ENCODE data around the gene SYT3.
"Not testable (repeated sequence)": the region's sequence is repeated elsewhere in the genome, so short reads cannot be mapped to it uniquely, and the experiment has no call there.

SYT3 gene

DNA sequence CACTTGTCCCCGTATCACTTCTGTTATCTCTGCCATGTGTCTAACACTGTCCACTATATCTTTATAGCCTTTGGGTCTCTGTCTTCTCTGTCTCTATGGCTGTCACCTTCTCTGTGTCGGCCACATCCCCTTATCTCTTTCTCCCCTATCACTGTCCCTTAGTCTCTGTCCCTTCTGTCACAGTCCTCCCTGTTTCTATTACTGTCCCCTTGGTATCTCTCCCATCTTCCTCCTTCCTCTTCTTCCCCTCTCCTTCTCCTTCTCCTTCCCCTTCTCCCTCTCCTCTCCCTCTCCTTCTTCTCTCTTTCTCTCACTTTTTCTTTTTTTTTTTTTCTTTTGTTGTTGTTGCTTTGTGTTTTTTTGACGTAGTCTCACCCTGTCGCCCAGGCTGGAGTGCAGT, 36.7 kb downstream of the SYT3 start:
- no peak for DNase-seq (ENCODE audit: low read depth)

DNA sequence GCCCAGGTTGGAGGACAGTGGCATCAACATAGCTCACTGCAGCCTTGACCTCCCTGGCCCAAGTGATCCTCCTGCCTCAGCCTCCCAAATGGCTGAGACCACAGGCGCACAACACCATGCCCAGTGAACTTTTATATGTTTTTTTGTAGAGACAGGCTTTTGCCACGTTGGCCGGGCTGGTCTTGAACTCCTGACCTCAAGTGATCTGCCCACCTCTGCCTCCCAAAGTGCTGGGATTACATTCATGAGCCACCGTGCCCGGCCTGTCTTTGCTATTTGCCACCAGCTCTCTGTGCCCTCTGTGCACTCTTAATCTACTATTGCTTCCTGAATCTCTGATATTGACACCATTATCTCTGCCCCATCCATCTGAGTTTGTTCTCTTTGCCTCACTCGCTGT, 37.2 kb downstream of the SYT3 start:
- DNase-seq (ENCODE audit: low read depth) = no peak

DNA sequence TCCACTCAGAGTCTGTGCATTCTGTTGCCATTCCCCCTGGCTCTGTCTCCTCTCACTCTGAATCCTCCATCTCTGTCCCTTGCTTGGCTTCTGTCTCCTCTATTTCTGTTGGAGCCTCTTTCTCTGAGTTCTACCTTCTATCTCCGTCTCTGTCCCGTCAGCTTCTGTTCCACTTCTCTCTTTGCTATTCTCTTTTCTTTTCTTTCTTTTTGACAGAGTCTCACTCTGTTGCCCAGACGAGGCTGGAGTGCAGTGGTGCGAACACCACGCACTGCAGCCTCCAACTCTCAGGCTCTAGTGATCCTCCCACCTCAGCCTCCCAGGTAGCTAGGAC, 37.6 kb downstream of the SYT3 start:
- no peak for DNase-seq (ENCODE audit: low read depth)

DNA sequence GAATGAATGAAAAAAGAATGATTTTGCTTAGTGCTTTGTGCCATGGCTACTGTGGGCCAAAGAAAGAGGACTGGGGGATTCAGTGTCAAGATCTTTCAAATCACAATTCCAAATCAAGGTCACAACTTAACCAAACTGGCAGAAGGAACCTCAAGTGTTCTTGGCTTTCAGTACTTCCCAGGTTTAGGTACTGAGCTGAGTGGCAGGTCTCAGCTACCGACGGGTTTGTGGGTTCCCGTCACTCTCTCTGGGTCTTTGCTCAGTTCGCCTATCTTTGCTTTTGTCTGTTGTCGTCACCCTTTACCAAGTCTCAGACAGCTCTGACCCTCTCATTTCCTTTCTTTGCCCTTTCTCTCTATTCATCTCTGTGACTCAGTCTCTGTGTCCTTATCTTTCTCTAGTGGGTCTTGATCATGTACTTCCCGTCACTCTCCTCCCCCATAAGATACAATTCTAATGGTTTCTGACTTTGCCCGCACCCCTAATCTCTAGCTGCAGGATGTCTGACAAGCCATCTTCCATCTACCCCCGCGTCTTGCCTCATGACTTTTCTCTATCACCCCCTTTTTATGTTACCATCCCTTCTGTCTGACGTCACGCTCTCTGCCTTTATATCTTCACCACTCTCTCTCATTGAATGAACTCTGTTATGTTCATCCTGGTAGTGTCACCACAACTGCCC, 38.1 kb downstream of the SYT3 start:
- DNase-seq (ENCODE audit: low read depth) = no peak

GRCh38 chr19:50599427-50599826, 40.3 kb downstream of the SYT3 start:
- no peak for DNase-seq (ENCODE audit: low read depth)

DNA sequence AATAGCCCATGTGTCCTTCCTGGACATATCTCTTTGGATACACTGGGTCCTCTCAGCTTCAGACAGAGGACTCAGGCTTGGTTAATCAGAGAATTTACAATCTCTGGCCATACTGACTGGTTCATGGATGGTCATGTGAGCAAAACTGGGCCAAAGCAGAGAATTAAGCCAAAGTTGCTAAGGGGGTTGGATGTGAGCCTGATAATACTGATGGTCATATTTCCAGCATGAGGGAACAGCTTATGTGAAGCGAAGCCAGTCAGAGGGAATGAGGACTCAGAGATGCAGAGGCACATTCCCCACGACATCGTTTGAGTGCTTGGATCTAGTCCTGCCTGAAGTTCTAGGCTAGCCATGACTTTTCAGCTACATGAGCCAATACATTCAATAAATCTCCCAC, 49.5 kb downstream of the SYT3 start:
- no peak for DNase-seq (ENCODE audit: low read depth)

DNA sequence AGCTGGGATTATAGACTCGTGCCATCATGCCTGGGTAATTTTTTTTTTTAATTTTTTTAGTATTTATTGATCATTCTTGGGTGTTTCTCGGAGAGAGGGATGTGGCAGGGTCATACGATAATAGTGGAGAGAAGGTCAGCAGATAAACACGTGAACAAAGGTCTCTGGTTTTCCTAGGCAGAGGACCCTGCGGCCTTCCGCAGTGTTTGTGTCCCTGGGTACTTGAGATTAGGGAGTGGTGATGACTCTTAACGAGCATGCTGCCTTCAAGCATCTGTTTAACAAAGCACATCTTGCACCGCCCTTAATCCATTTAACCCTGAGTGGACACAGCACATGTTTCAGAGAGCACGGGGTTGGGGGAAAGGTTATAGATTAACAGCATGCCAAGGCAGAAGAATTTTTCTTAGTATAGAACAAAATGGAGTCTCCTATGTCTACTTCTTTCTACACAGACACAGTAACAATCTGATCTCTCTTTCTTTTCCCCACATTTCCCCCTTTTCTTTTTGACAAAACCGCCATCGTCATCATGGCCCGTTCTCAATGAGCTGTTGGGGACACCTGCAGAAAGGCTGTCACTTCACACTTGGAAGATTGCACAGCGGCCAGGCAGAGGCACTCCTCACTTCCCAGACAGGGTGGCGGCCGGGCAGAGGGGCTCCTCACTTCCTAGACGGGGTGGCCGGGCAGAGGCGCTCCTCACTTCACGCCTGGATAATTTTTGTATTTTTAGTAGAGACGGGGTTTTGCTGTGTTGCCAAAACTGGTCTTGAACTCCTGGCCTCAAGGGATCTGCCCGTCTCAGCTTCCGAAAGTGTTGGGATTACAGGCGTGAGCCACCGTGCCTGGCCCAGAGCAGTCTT, 57.7 kb downstream of the SYT3 start:
- not testable (repeated sequence) for DNase-seq (ENCODE audit: low read depth)

GRCh38 chr19:50580970-50581634, 58.6 kb downstream of the SYT3 start:
- DNase-seq (ENCODE audit: low read depth) = no peak

GRCh38 chr19:50580240-50580639, 59.4 kb downstream of the SYT3 start:
- no peak for DNase-seq (ENCODE audit: low read depth)

DNA sequence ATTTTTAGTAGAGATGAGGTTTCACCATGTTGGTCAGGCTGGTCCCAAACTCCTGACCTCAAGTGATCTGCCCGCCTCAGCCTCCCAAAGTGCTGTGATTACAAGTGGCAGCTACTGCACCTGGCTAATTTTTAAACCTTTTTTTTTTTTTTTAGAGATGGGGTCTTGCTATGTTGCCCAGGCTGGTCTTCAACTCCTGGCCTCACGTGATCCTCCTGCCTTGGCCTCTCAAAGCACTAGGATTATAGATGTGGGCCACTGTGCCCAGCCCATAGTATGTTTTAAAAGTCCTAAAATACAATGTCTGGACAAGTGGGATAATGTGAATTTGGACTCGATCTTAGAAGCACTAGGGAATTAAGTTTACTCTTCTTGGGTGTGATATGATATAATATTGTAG, 62.9 kb downstream of the SYT3 start:
- not testable (repeated sequence) for DNase-seq (ENCODE audit: low read depth)

DNA sequence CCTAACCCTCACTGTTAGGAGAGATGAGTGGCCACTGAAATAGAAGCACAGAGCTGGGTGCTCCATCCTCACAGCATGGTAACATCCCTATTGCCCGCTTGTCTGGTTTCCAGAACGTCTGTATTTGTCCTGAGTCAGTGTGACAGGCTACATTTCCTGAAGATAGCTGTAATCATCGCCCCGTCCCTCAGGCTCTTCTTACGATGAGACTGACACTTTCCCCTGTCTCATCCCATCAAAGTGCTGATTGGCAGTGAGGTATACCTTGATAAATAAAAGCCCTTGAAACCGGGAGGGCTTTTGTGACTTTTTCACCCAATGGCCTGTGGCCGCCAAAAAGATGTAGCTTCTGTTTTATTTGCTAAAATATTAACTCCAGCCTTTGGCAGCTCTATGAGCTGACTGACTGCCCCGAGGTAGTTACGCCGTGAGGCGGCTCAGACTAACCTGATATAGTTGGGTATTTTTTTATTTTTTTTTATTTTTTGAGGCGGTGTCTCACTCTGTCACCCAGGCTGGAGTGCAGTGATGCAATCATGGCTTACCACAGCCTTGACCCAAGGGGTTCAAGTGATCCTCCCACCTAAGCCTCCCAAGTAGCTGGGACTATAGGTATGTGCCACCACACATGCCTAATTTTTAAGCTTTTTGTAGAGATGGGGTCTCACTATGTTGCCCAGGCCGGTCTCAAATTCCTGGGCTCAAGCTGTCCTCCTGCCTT, 65.8 kb downstream of the SYT3 start:
- DNase-seq (ENCODE audit: low read depth) = no peak

Data from HS-27A (cell line).